Iris pigment epithelial cell (primary cell): ENCODE results near the gene PPDPF.
"Not testable (repeated sequence)": the region's sequence is repeated elsewhere in the genome, so short reads cannot be mapped to it uniquely, and the experiment has no call there.

Experiments used
- DNase-seq: peaks from one replicate; pipeline ENCODE4 v3.0.0-alpha.2; 2011; ENCODE audit warnings: low read depth

The PPDPF gene

GRCh38 chr20:63520504-63520933, at the start of gene PPDPF:
TSS of gene PPDPF (plus strand) at chr20:63520765. CDS start at chr20:63521309, 544 bp downstream.
- peak; percentile 76 for DNase-seq

- DNase-seq = no peak
Measured at GRCh38 chr20:63471002-63471716, 49.4 kb upstream of the PPDPF start.

GRCh38 chr20:63471717-63471980, 48.9 kb upstream of the PPDPF start:
- no peak for DNase-seq

GRCh38 chr20:63471981-63472831, 48.4 kb upstream of the PPDPF start, which contains the start of gene KCNQ2:
TSS of gene KCNQ2 (minus strand) at chr20:63472655. CDS start at chr20:63472463, 192 bp downstream.
- DNase-seq = no peak

GRCh38 chr20:63472862-63473390, 47.6 kb upstream of the PPDPF start:
- DNase-seq = no peak

GRCh38 chr20:63473555-63474449, 46.8 kb upstream of the PPDPF start:
- DNase-seq = no peak

- peak; percentile 32 for DNase-seq
Measured at GRCh38 chr20:63475209-63475608, 45.4 kb upstream of the PPDPF start.

GRCh38 chr20:63477061-63477616, 43.4 kb upstream of the PPDPF start:
- no peak for DNase-seq

GRCh38 chr20:63477944-63478343, 42.6 kb upstream of the PPDPF start:
- no peak for DNase-seq

GRCh38 chr20:63478346-63479302, 41.9 kb upstream of the PPDPF start:
- no peak for DNase-seq

GRCh38 chr20:63479695-63480419, 40.7 kb upstream of the PPDPF start:
- DNase-seq = not testable (repeated sequence)

GRCh38 chr20:63481503-63481902, 39.1 kb upstream of the PPDPF start:
- no peak for DNase-seq

GRCh38 chr20:63482021-63482587, 38.5 kb upstream of the PPDPF start:
- DNase-seq = no peak

GRCh38 chr20:63483834-63484233, 36.7 kb upstream of the PPDPF start:
- no peak for DNase-seq

GRCh38 chr20:63484236-63484635, 36.3 kb upstream of the PPDPF start:
- DNase-seq = no peak

GRCh38 chr20:63484651-63485403, 35.7 kb upstream of the PPDPF start:
- DNase-seq = no peak

- no peak for DNase-seq
Measured at GRCh38 chr20:63486300-63486855, 34.2 kb upstream of the PPDPF start.

GRCh38 chr20:63487116-63487764, 33.3 kb upstream of the PPDPF start:
- DNase-seq = no peak
